ENCODE measurements around the gene ZNF205.

Gene ZNF205

GRCh38 chr16:3085868-3086595 lies 26.4 kb upstream of the ZNF205 start:
- DNase-seq = no peak

- DNase-seq = no peak
Observed at GRCh38 chr16:3086596-3087242, 25.7 kb upstream of the ZNF205 start.

- no peak for DNase-seq
Observed at GRCh38 chr16:3087243-3088235, 24.8 kb upstream of the ZNF205 start.

GRCh38 chr16:3088450-3088849 lies 23.9 kb upstream of the ZNF205 start:
- no peak for DNase-seq

- no peak for DNase-seq
Observed at GRCh38 chr16:3088925-3089716, 23.3 kb upstream of the ZNF205 start.

- no peak for DNase-seq
Observed at GRCh38 chr16:3089717-3090592, 22.4 kb upstream of the ZNF205 start.

- DNase-seq = no peak
Observed at GRCh38 chr16:3091551-3091950, 20.8 kb upstream of the ZNF205 start.

GRCh38 chr16:3092501-3092941 lies 19.9 kb upstream of the ZNF205 start:
- no peak for DNase-seq

- DNase-seq = peak; percentile 13
Observed at GRCh38 chr16:3094289-3095027, 17.9 kb upstream of the ZNF205 start.

- no peak for DNase-seq
Observed at GRCh38 chr16:3095869-3096268, 16.5 kb upstream of the ZNF205 start.

GRCh38 chr16:3096362-3096761 lies 16.0 kb upstream of the ZNF205 start:
- DNase-seq = no peak

GRCh38 chr16:3097266-3097665 lies 15.1 kb upstream of the ZNF205 start:
- no peak for DNase-seq

GRCh38 chr16:3098459-3099394 lies 13.7 kb upstream of the ZNF205 start, which contains the start of gene ZSCAN10:
Gene ZSCAN10 (minus strand): TSS chr16:3099294. CDS start chr16:3092937, 6,357 bp downstream.
- no peak for DNase-seq

GRCh38 chr16:3099395-3099731 lies 13.0 kb upstream of the ZNF205 start:
- DNase-seq = no peak

GRCh38 chr16:3099732-3100499 lies 12.5 kb upstream of the ZNF205 start:
- DNase-seq = no peak

- DNase-seq = peak; percentile 16
Observed at GRCh38 chr16:3101018-3101840, 11.2 kb upstream of the ZNF205 start.

GRCh38 chr16:3101841-3102470 lies 10.4 kb upstream of the ZNF205 start:
- DNase-seq = no peak
